Progenitor cell of endocrine pancreas (in vitro differentiated cells): Measurements from ENCODE around the gene CDC37. TPM values are rescaled to one million over a fixed set of nuclear protein-coding genes. Genes with fewer than 3 reads are reported as not detected.
"Not testable (repeated sequence)": the region's sequence is repeated elsewhere in the genome, so short reads cannot be mapped to it uniquely, and the experiment has no call there.

ENCODE experiments used
- DNase-seq: peaks from one replicate; pipeline ENCODE4 v3.0.0; 2021; ENCODE audit warnings: low spot score; ENCODE audit not compliant: unreplicated experiment
- H3K27ac Mint-ChIP-seq: 2 replicates; pipeline ENCODE4 v1.8.0; 2021; ENCODE audit warnings: mild to moderate bottlenecking, moderate library complexity, mixed read lengths
- H3K27me3 Mint-ChIP-seq: 2 replicates; pipeline ENCODE4 v1.8.0; 2021; ENCODE audit warnings: mixed read lengths
- H3K36me3 Mint-ChIP-seq: 2 replicates; pipeline ENCODE4 v1.8.0; 2022; ENCODE audit warnings: mixed read lengths; ENCODE audit not compliant: insufficient read depth
- H3K4me1 Mint-ChIP-seq: 2 replicates; pipeline ENCODE4 v1.8.0; 2021; ENCODE audit warnings: low read depth, mixed read lengths
- H3K4me3 Mint-ChIP-seq: 2 replicates; pipeline ENCODE4 v1.8.0; 2021; ENCODE audit warnings: low read depth, mild to moderate bottlenecking, moderate library complexity, mixed read lengths
- H3K9me3 Mint-ChIP-seq: 2 replicates; pipeline ENCODE4 v1.8.0; 2021; ENCODE audit warnings: low read depth, mixed read lengths
- CTCF ChIP-seq: fragments of 200-600 bp; sonication (generic); IDR thresholded peaks from one replicate; pipeline ENCODE4 v1.5.0; 2021; ENCODE audit warnings: antibody characterized with exemption, mild to moderate bottlenecking; ENCODE audit not compliant: unreplicated experiment
- total RNA-seq: library from RNA; stranded (reverse); gene quantifications from 2 replicates; pipeline ENCODE4 v1.2.1, GENCODE V29; 2021

Gene CDC37
- total RNA-seq, 1 donor from 2014 or later, result 149 TPM

- no peak overlapping the region for H3K27ac Mint-ChIP-seq
- peaks cover 47% of the 10 kb centered on the region for H3K27me3 Mint-ChIP-seq
- peak overlapping the region; percentile 95 for H3K4me3 Mint-ChIP-seq
- H3K36me3 Mint-ChIP-seq, result no peaks in the 10 kb centered on the region
- DNase-seq, result no peak
- no peak for TF ChIP-seq CTCF
- H3K4me1 Mint-ChIP-seq, result peaks cover 12% of the 10 kb centered on the region
- H3K9me3 Mint-ChIP-seq, result no peaks in the 10 kb centered on the region
Measured at GRCh38 chr19:10404888-10405820, 1.8 kb upstream of the CDC37 start.

GRCh38 chr19:10402441-10403038, 802 bp downstream of the CDC37 start:
- Mint-ChIP-seq H3K36me3 (no peaks in the 10 kb centered on the region), H3K27me3 (peaks cover 22% of the 10 kb centered on the region), H3K27ac (peak overlapping the region; percentile 98), H3K9me3 (no peaks in the 10 kb centered on the region), H3K4me3 (peak overlapping the region; percentile 95), H3K4me1 (peaks cover 12% of the 10 kb centered on the region)
- no peak for TF ChIP-seq CTCF
- DNase-seq, result no peak

- H3K27ac Mint-ChIP-seq, result no peak overlapping the region
Measured at GRCh38 chr19:10399878-10400277, 3.5 kb downstream of the CDC37 start.

GRCh38 chr19:10399340-10399739, 4.0 kb downstream of the CDC37 start:
- H3K36me3 Mint-ChIP-seq, H3K9me3 Mint-ChIP-seq, H3K27ac Mint-ChIP-seq, DNase-seq, H3K4me3 Mint-ChIP-seq, H3K27me3 Mint-ChIP-seq: not testable (repeated sequence)
- peaks cover 10% of the 10 kb centered on the region for H3K4me1 Mint-ChIP-seq

More at GRCh38 chr19:10399878-10400277, 3.5 kb downstream of the CDC37 start:
- no peak overlapping the region for H3K4me3 Mint-ChIP-seq
- no peaks in the 10 kb centered on the region for H3K9me3 Mint-ChIP-seq
- no peak for TF ChIP-seq CTCF
- peaks cover 10% of the 10 kb centered on the region for H3K4me1 Mint-ChIP-seq
- H3K36me3 Mint-ChIP-seq, result peaks cover 7% of the 10 kb centered on the region
- DNase-seq, result no peak
- H3K27me3 Mint-ChIP-seq, result no peaks in the 10 kb centered on the region

GRCh38 chr19:10398819-10399218, 4.5 kb downstream of the CDC37 start:
- Mint-ChIP-seq H3K9me3 (no peaks in the 10 kb centered on the region), H3K27ac (peak overlapping the region; percentile 33)

More at GRCh38 chr19:10398819-10399218, 4.5 kb downstream of the CDC37 start:
- Mint-ChIP-seq H3K4me1 (peaks cover 10% of the 10 kb centered on the region), H3K4me3 (no peak overlapping the region), H3K36me3 (peaks cover 7% of the 10 kb centered on the region), H3K27me3 (no peaks in the 10 kb centered on the region)
- TF ChIP-seq CTCF, result no peak
- no peak for DNase-seq
